ENCODE results near the gene SMYD2.

- TF ChIP-seq, protein P1, sequence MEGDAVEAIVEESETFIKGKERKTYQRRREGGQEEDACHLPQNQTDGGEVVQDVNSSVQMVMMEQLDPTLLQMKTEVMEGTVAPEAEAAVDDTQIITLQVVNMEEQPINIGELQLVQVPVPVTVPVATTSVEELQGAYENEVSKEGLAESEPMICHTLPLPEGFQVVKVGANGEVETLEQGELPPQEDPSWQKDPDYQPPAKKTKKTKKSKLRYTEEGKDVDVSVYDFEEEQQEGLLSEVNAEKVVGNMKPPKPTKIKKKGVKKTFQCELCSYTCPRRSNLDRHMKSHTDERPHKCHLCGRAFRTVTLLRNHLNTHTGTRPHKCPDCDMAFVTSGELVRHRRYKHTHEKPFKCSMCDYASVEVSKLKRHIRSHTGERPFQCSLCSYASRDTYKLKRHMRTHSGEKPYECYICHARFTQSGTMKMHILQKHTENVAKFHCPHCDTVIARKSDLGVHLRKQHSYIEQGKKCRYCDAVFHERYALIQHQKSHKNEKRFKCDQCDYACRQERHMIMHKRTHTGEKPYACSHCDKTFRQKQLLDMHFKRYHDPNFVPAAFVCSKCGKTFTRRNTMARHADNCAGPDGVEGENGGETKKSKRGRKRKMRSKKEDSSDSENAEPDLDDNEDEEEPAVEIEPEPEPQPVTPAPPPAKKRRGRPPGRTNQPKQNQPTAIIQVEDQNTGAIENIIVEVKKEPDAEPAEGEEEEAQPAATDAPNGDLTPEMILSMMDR (IDR thresholded peaks at IDR 0.05), result no peak
- TF ChIP-seq POLR2A (IDR thresholded peaks at IDR 0.05), result no peak
Observed at GRCh38 chr1:214341932-214342331, 61.0 kb downstream of the SMYD2 start.
